Activated CD4-positive, alpha-beta T cell treated with anti-CD3 and anti-CD28 coated beads, Interleukin-2, amount 50 U/mL, for 4 hours (primary cell): Measurements from ENCODE around the gene VPS33B.
A peak's percentile ranks its signal among the peaks of the same experiment; 100 is the strongest.
"Not testable (repeated sequence)": the region's sequence is repeated elsewhere in the genome, so short reads cannot be mapped to it uniquely, and the experiment has no call there.

ENCODE experiments used
- DNase-seq, 2 experiments: peaks; one replicate each; pipeline ENCODE4 v3.0.0-alpha.2; 2020

The VPS33B gene

GRCh38 chr15:91022075-91022831 is at the start of gene VPS33B:
Gene VPS33B, minus strand, starts transcription at chr15:91022594. Its CDS starts 345 bp downstream, at chr15:91022249.
- peak; percentile 74 to 77 for DNase-seq

GRCh38 chr15:91072161-91072560 is 49.8 kb upstream of the VPS33B start:
- no peak for DNase-seq

- no peak for DNase-seq
Measured at GRCh38 chr15:91070872-91071271, 48.5 kb upstream of the VPS33B start.

- no peak for DNase-seq
Measured at GRCh38 chr15:91068966-91069365, 46.6 kb upstream of the VPS33B start.

GRCh38 chr15:91068436-91068835 is 46.0 kb upstream of the VPS33B start:
- no peak for DNase-seq

GRCh38 chr15:91067036-91067435 is 44.6 kb upstream of the VPS33B start:
- DNase-seq: no peak

GRCh38 chr15:91065505-91065904 is 43.1 kb upstream of the VPS33B start:
- DNase-seq: no peak

GRCh38 chr15:91061997-91062396 is 39.6 kb upstream of the VPS33B start:
- DNase-seq: no peak

GRCh38 chr15:91061230-91061629 is 38.8 kb upstream of the VPS33B start:
- DNase-seq: no peak

GRCh38 chr15:91055548-91056331 is 33.3 kb upstream of the VPS33B start:
- DNase-seq: peak; percentile 11 to 20

GRCh38 chr15:91054816-91055215 is 32.4 kb upstream of the VPS33B start:
- DNase-seq: no peak

GRCh38 chr15:91051248-91051647 is 28.9 kb upstream of the VPS33B start:
- no peak for DNase-seq

GRCh38 chr15:91050128-91050455 is 27.7 kb upstream of the VPS33B start:
- no peak for DNase-seq

GRCh38 chr15:91049378-91050127 is 27.2 kb upstream of the VPS33B start:
- DNase-seq: peak; percentile 44 to 45

GRCh38 chr15:91047545-91048199 is 25.3 kb upstream of the VPS33B start:
- no peak for DNase-seq

GRCh38 chr15:91046056-91046455 is 23.7 kb upstream of the VPS33B start:
- not testable (repeated sequence) for DNase-seq

- no peak for DNase-seq
Measured at GRCh38 chr15:91045065-91045464, 22.7 kb upstream of the VPS33B start.

- no peak for DNase-seq
Measured at GRCh38 chr15:91043202-91043874, 20.9 kb upstream of the VPS33B start.

- no peak for DNase-seq
Measured at GRCh38 chr15:91040856-91041255, 18.5 kb upstream of the VPS33B start.

GRCh38 chr15:91039996-91040395 is 17.6 kb upstream of the VPS33B start:
- no peak for DNase-seq

GRCh38 chr15:91032919-91033803 is 10.8 kb upstream of the VPS33B start:
- peak; percentile 44 to 49 for DNase-seq
